Measurements from ENCODE around the gene SERINC5.
"Not testable (repeated sequence)": the region's sequence is repeated elsewhere in the genome, so short reads cannot be mapped to it uniquely, and the experiment has no call there.

Gene SERINC5

DNA sequence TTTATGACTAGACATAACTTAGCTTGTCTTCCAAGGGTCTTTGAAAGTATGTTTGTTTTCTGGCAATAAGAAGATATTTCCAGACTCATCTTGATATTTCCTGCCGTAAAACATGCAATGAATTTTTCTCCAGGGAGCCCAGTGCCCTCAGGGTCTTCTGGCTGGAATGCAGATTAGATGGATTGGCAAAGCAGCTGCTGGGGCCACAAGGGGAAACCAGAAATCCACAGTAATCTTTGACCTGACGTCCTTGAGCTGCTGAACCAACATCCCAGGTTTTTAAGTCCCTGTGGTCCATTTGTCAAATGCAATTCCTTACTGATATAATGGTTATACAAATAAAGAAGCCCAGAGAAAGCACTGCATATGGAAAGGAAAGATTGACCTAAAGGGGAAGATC is 127.7 kb downstream of the SERINC5 start:
- DNase-seq: no peak

- DNase-seq: no peak
Measured at GRCh38 chr5:80127116-80127552, 128.7 kb downstream of the SERINC5 start.

- no peak for DNase-seq
Measured at GRCh38 chr5:80125962-80126480, 129.8 kb downstream of the SERINC5 start.

- no peak for DNase-seq
Measured at GRCh38 chr5:80125022-80125961, 130.6 kb downstream of the SERINC5 start.

DNA sequence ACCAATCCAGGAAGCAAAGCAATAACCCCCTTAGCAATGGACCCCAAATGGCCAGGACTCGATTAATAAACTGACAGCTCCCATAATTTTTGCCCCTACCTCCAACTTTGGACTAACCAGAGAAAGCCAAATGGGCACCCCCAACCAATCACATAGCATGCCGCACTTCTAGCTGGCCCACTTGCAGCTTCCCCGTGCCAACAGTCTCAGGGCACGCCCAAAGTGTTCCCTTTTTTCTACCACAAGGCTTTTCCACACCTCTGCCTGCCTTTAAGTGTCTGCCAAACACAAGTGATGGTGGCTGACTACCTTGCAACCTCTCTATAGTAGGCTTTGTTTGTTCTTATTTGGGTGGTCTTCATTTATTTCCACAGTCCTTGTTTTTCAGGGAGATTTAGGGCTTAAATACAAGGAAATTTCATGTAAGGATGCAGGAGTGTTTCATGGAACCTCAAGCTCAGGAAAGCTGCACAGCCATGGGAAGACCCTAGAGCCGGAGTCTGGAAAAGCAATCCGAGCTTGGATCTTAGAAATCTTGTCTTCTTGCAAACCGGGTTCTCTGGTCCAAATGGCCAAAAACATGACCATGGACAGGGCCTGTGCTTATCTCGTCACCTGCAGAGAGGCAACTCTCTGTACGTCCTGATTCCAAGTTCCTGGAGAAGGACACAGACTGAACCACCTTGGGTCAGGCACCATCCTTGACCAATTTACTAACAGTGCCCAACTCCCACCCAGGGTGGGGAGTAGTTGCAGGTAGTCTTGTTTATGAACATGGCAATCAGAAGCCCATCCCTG is 131.5 kb downstream of the SERINC5 start:
- no peak for DNase-seq

- no peak for DNase-seq
Measured at GRCh38 chr5:80122579-80122978, 133.3 kb downstream of the SERINC5 start.

GRCh38 chr5:80119372-80119771 is 136.5 kb downstream of the SERINC5 start:
- no peak for DNase-seq

DNA sequence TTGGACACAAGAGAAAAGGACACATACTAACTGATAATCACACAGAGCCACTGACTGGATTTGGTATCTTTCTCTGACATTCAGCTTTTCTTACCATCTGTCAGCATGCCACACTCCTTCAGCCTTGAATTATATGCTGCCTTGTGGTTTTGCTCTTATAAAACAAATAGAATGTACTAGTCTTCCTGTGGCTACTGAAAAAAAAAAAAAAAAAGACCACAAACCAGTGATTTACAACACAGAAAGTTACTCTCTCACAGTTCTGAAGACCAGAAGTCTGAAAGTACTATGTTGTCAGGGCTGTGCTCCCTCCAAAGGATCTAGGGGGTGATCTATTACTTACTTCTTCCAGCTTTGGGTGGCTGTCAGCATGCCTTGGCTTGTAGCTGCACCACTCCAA is 138.4 kb downstream of the SERINC5 start:
- no peak for DNase-seq

DNA sequence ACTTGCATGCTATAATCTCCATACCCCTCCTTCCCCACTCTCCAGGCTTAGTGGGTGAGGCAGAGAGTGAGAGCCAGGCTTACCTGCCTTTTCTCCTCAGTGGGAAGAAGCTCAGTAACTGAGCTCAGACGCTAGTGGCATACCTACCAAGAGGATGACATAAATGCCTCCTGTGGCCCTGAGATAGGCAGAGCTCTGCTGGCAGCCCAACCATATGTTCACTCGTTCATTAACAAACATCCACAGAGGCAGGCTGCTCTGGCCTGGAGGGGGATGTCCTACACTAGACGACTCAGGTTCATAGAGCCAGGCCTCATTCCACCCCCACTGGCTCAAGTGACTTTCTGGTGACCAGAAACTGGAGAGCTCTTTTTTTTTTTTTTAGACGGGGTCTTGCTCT is 139.4 kb downstream of the SERINC5 start:
- DNase-seq: no peak

DNA sequence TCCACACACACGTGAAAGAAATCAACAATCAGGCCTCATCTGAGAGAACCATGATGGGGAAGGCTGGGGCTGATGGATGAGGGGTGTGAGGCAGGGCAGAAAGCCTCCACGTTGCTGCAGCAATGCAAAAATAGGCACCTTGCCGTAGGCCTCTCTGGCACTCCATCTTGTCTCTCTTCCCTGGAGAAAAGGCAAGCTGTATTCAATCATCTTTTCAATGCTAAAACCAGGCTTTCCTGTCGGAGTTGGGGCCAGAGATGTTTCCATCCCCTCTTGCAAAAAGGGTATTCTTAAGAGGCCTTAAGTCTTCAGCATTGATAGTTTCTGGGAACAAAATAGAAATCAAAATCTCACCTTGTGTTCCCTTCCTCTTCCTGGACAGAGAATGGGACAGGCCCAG is 139.8 kb downstream of the SERINC5 start:
- DNase-seq: no peak

DNA sequence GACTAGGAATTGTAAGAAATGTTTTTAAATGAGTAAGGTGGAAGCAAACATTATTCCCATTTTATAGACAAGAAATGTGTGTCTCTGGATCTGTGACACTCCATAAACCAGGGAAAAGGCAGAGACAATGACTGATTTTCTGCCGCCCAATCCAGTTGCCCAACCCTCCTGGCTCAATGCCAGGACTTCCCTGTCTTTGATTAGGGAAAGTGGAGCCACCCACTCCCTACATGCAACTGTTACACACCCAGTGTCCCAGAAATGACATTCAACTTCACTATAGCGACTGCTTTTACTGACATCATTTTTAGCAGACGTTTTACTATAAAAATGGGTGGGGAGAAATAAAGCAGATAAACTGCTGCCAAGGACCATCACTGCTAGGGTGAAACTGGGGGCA is 141.0 kb downstream of the SERINC5 start:
- DNase-seq: no peak

GRCh38 chr5:80111376-80111990 is 144.4 kb downstream of the SERINC5 start:
- not testable (repeated sequence) for DNase-seq

GRCh38 chr5:80109646-80110478 is 146.0 kb downstream of the SERINC5 start:
- no peak for DNase-seq

GRCh38 chr5:80106916-80107315 is 148.9 kb downstream of the SERINC5 start:
- no peak for DNase-seq

DNA sequence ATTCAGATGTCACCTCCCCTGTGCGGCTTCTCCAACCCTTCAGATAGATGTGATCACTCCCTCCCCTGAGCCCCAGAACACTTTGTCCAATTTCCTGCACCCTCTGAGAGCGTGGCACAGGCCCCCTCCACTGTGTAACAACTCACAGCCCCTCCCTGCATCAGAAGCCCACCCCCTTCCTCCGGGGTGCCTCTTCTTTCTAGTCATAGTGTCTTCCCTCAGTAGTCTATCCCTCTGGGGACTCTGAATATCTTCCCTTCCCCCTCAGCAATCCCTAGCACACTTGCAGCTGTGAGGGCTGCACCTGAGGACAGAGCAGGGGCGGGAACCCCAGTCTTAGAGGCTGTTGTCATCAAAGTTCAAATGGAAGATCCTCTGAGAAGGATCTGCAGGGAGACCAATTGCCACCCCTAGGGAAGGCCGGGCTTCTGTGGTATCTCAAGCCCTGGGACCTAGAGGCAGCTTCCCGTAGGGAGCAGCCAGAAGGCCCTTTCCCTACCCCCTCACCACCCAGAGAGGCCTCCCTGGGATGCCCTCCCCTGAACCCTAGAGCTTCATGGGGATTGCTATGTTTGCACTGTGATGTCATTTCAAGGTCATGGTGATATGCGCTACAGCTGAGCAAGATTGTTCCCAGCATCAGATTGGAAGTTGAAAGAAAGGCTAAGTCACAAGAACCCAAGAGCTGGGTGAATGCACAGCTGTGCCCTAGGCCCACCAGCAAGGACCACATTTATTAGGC is 150.0 kb downstream of the SERINC5 start:
- DNase-seq: no peak

DNA sequence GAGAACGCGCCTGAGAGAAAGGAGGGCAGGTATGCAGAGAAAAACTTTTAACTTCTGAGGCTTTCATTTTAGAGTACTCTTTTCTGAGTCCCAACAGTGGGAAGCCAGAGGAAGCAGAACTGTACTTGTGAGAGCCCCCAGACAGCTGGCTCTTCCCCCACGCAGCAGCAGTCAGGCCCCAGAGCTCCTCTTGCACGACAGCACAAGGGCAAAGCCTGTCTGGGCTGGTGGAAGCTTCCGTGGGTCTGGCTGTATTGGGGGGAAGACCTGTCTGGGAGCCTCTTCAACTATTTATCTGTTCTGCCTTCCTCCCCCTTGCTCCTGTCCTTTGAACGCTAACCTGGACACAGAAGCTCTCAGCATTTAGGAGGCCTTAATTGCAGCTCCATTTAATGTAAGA is 152.5 kb downstream of the SERINC5 start:
- no peak for DNase-seq

DNA sequence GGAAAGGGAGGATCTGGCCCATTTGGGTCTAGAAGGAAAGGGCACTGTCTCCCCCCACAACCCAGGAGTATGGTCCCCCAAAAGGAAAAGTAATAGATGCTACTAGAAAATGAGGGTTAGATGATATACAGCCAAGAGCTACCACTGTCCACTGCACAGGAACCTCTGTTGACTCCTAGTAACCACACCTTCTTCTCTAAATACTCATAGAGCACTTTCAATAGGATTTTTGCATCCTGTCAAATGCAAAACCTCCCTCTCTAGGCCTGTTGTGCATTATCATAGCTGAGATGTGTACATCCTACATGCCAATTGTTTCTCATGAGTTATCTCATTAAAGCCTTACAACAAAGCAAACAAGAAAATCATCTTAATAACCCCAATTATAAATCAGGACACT is 153.9 kb downstream of the SERINC5 start:
- DNase-seq: no peak

GRCh38 chr5:80097451-80097850 is 158.4 kb downstream of the SERINC5 start:
- no peak for DNase-seq

DNA sequence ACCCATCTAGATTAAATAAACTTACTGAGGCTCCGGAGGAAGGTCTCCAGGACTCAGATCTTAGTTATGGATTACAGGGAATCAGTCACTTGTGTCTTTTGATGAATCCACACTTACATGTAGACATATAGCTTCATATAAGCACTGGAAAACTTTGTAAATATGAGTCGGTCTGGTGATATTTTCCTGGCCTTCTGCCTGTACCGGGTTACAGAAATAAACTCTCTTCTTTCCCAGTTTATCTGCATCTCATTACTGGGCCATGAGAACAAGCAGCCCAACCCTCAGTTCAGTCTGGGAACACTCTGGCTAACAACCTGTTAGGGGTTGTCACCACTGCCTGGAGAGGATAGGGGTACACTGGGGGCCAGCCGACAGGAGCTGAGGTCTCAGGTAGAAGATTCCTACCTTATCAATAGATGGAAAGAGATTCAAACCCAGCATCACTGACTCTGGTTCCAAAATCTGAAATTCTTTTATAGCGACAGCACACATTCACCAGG is 161.6 kb downstream of the SERINC5 start:
- DNase-seq: no peak

DNA sequence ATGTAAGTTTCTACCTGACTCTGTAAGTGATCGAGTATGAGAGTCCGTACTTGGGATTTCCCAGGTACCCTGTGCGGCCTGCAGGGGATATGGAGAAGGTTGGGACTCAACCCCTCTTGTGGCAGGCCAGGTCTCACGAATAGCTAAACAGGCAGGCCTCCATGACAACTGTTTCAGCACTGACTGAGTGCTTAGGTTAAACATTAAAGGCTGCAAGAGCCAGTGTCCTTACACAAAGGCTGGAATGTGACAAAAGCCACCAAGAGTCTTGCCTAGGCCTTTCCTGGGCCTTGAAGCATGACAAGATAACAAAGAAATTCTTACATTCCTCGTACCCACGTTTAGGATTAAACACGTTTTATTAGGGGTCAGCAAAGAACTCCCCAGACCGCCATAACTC is 162.1 kb downstream of the SERINC5 start:
- DNase-seq: no peak

GRCh38 chr5:80092486-80093107 is 163.3 kb downstream of the SERINC5 start:
- DNase-seq: no peak
